Activated naive CD4-positive, alpha-beta T cell treated with anti-CD3 and anti-CD28 coated beads, Interleukin-2, amount 50 U/mL, for 24 hours (primary cell): ENCODE results near the gene ALDH6A1.
"Not testable (repeated sequence)": the region's sequence is repeated elsewhere in the genome, so short reads cannot be mapped to it uniquely, and the experiment has no call there.

Experiments used
- H3K27ac Mint-ChIP-seq: one replicate; pipeline ENCODE4 v1.8.0; 2021; ENCODE audit warnings: mild to moderate bottlenecking, mixed read lengths
- H3K27me3 Mint-ChIP-seq: one replicate; pipeline ENCODE4 v1.8.0; 2021; ENCODE audit warnings: mixed read lengths
- H3K36me3 Mint-ChIP-seq: one replicate; pipeline ENCODE4 v1.8.0; 2021; ENCODE audit warnings: mixed read lengths
- H3K4me1 Mint-ChIP-seq: one replicate; pipeline ENCODE4 v1.8.0; 2021; ENCODE audit warnings: mixed read lengths
- H3K4me3 Mint-ChIP-seq: one replicate; pipeline ENCODE4 v1.8.0; 2021; ENCODE audit warnings: mild to moderate bottlenecking, mixed read lengths
- H3K9me3 Mint-ChIP-seq: one replicate; pipeline ENCODE4 v1.8.0; 2021; ENCODE audit warnings: mixed read lengths

The ALDH6A1 gene

DNA sequence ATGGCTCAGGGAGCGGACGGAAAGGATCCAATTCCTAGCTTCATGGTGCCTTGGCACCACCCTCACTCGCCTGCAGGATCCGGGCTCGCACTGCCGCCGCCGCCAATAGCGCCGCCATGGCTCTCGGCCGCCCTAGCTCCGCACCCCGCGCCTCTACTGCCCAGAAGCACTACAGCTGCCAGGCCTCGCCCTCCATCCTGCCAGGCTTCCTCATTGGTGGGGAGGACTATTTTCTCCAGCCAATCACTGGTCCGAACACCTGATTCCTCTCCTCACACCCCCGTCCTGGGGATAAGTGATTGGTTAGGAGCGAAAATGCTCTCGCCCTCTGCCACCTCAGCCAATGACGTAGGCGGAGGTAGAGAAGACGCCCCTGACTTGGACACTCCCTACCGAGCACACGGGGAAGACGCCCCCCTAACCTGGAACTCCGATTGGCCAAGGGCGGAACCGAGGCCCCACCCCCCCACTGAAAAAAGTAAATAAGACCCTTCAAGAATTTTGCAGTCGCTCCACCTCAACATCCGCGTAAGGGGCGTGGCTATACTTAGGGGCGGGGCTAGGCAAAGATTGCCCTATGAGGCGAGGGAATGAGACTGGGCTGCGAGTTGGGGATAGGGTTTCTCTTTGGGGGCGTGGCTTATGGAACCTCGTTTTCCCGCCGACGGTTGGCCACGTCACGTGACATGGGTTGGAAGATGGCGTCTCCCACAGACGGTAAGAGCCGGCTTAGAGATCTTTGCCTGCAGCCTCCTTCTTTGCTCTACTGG is at the start of gene ALDH6A1, which contains the start of gene LIN52:
TSS of gene ALDH6A1 (minus strand) at position 177 of the 770 bp plus-strand sequence. CDS start at position 118, 59 bp downstream.
TSS of gene LIN52 (plus strand) at position 680 of the 770 bp plus-strand sequence. CDS start at position 699, 19 bp downstream.
- Mint-ChIP-seq H3K27ac (peak within 1 kb of the TSS; percentile 99), H3K9me3 (no peaks in the 10 kb centered on the region), H3K36me3 (peaks cover 1% of the 10 kb centered on the region), H3K4me1 (peaks cover 48% of the 10 kb centered on the region), H3K4me3 (peak within 1 kb of the TSS; percentile 100), H3K27me3 (no peaks in the 10 kb centered on the region)

DNA sequence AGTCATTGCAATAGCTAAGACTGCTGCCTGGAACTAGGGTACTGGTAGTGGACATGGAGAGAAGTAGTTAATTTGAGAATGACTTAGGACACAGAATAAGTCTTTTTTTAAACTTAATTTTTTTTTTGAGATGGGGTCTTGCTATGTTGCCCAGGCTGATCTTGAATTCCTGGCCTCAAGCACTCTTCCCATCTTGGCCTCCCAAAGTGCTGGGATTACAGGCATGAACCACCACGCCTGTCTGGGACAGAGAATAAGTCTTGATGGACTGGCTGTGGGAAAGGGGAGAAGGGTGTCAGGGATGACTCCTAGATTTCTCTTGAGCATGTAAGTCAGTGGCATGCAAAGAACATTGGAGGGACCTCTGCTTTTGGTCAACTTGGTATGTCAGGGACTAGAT is 43.4 kb upstream of the ALDH6A1 start:
- H3K27me3 Mint-ChIP-seq, result no peaks in the 10 kb centered on the region
- H3K4me1 Mint-ChIP-seq, result no peaks in the 10 kb centered on the region
- peaks cover 20% of the 10 kb centered on the region for H3K36me3 Mint-ChIP-seq
- no peaks in the 10 kb centered on the region for H3K9me3 Mint-ChIP-seq
- H3K4me3 Mint-ChIP-seq, result no peak overlapping the region
- H3K27ac Mint-ChIP-seq, result no peak overlapping the region

DNA sequence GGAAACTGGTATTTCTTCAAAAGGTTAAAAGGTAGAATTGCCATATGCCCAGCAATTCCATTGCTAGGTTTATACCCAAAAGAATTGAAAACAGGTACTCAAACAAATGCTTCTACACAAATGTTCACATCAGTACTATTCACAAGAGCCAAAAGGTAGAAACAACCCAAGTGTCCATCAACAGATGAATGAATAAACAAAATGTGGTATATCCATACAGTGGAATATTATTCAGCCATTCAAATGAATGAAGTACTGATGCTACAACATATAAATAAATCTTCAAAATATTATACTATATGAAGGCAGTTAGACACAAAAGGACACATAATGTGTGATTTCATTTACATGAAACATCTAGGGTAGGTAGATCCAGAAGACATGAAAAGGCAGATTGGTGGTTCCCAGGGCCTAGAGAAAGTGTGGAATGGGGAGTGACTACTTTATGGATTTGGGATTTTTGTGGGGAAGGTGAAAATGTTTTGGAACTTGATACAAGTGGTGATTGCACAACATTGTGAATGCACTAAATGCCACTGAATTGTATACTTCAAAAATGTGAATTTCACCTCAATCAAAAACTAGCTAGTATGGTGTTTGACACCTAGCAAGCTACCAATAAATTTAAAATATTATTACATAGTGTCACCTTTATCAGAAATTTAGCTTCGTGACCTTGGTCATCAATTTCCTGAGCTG is 42.2 kb upstream of the ALDH6A1 start:
- no peaks in the 10 kb centered on the region for H3K27me3 Mint-ChIP-seq
- H3K4me3 Mint-ChIP-seq, result no peak overlapping the region
- no peaks in the 10 kb centered on the region for H3K9me3 Mint-ChIP-seq
- peaks cover 20% of the 10 kb centered on the region for H3K36me3 Mint-ChIP-seq
- no peak overlapping the region for H3K27ac Mint-ChIP-seq
- H3K4me1 Mint-ChIP-seq, result no peaks in the 10 kb centered on the region

DNA sequence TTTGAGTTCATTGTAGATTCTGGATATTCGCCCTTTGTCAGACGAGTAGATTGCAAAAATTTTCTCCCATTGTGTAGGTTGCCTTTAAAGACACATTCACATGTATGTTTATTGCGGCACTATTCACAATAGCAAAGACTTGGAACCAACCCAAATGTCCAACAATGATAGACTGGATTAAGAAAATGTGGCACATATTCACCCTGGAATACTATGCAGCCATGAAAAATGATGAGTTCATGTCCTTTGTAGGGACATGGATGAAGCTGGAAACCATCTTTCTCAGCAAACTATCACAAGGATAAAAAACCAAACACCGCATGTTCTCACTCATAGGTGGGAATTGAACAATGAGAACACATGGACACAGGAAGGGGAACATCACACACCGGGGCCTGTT is 41.2 kb upstream of the ALDH6A1 start:
- not testable (repeated sequence) for H3K4me1 Mint-ChIP-seq, H3K9me3 Mint-ChIP-seq, H3K4me3 Mint-ChIP-seq, H3K27ac Mint-ChIP-seq, H3K27me3 Mint-ChIP-seq
- peaks cover 25% of the 10 kb centered on the region for H3K36me3 Mint-ChIP-seq

DNA sequence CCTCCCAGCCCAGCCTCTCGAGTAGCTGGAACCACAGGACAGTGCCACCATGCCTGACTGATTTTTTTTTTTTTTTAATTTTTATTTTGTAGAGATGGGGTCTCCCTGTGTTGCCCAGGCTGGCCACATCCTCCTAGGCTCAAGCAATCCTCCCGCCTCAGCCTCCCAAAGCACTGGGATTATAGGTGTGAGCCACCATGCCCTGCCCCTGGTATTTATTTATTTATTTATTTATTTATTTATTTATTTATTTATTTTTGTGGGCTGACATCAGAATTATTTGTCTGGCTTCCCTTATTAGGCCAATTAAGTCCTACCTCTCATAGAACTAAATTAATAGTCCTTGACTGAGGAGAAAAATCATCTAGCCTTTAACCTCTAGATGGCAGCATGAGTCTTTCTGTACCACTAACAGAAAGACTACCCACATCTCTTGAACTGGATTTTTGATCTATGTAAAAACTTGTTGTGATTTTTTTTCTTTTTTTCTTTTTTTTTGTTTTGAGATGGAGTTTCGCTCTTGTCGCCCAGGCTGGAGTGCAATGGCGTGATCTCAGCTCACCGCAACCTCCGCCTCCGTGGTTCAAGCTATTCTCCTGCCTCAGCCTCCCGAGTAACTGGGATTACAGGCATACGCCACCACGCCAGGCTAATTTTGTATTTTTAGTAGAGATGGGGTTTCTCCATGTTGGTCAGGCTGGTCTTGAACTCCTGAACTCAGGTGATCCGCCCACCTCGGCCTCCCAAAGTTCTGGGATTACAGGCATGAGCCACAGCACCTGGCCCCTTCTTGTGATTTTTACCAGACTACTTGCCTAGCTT is 27.4 kb upstream of the ALDH6A1 start:
- not testable (repeated sequence) for H3K27ac Mint-ChIP-seq, H3K27me3 Mint-ChIP-seq, H3K36me3 Mint-ChIP-seq, H3K4me3 Mint-ChIP-seq, H3K9me3 Mint-ChIP-seq, H3K4me1 Mint-ChIP-seq

DNA sequence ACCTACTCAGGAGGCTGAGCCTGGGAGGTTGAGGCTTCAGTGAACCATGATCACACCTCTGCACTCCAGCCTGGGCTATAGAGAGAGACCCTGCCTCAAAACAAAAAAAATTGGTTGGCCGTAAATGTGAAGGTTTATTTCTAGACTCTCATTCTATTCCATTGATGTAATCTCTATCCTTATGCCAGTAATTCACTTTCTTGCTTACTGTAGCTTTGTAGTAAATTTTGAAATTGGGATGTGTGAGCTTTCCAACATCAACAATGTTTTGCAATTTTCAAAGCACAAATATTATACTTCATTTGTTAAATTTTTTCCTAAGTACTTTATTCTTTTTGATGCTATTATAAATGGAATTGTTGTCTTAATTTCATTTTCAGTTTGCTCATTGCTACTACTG is 25.1 kb upstream of the ALDH6A1 start:
- Mint-ChIP-seq H3K27me3 (no peaks in the 10 kb centered on the region), H3K4me1 (no peaks in the 10 kb centered on the region), H3K27ac (no peak overlapping the region), H3K4me3 (no peak overlapping the region), H3K36me3 (peaks cover 8% of the 10 kb centered on the region), H3K9me3 (no peaks in the 10 kb centered on the region)

DNA sequence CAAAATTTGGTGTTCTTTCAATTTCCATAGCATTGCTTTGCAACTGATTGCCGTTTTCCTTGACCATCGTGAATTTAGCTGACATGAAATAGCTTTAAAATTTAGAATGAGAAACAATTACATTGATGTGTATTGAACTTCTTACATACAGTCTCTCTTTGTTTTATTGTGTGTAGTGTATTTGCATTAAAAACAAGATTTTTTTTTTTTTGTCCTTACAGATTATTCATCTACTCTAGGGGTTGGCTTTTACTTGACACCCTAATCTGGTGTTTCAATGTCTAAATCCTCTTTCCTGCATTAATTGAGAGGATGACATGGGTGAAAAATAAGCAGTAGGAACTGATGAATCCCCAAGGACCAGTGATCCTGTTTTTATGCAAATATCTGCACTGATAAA is 21.1 kb upstream of the ALDH6A1 start:
- no peaks in the 10 kb centered on the region for H3K4me1 Mint-ChIP-seq
- no peaks in the 10 kb centered on the region for H3K27me3 Mint-ChIP-seq
- H3K9me3 Mint-ChIP-seq, result no peaks in the 10 kb centered on the region
- H3K36me3 Mint-ChIP-seq, result peaks cover 10% of the 10 kb centered on the region
- H3K27ac Mint-ChIP-seq, result no peak overlapping the region
- H3K4me3 Mint-ChIP-seq, result no peak overlapping the region

DNA sequence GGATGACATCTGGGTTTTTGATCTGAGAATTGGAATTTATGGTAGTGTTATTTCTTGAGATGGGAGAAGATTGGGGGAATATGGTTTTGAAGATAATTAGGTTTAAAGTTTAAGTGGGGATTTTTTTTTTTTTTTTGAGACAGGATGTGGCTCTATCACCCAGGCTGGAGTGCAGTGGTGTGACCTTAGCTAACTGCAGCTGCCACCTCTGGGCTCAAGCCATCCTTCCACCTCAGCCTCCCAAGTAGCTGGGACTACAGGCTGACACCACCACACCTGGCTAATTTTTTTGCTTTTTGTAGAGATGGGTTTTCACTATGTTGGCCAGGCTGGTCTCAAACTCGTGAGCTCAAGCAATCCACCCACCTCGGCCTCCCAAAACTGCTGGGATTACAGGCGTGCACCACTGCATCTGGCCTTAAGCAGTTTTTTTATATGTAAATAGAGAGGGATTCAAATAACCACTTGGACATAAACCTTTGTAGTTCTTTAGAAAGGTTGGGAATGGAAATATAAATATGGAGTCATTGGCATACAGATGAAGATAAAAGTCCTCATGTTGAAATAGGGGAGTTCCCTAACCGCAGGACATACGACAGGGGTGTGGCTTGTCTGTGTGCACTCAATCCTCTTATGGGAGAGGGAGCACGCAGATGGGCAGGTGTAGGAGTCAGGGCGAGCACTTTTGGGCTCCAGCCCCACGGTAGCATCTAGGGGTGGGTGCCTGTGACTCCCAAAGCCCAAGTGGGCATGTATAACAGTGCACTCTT is 5.2 kb upstream of the ALDH6A1 start:
- H3K27ac Mint-ChIP-seq, result no peak overlapping the region
- no peak overlapping the region for H3K4me3 Mint-ChIP-seq
- no peaks in the 10 kb centered on the region for H3K9me3 Mint-ChIP-seq
- no peaks in the 10 kb centered on the region for H3K27me3 Mint-ChIP-seq
- H3K4me1 Mint-ChIP-seq, result peaks cover 28% of the 10 kb centered on the region
- peaks cover 3% of the 10 kb centered on the region for H3K36me3 Mint-ChIP-seq

DNA sequence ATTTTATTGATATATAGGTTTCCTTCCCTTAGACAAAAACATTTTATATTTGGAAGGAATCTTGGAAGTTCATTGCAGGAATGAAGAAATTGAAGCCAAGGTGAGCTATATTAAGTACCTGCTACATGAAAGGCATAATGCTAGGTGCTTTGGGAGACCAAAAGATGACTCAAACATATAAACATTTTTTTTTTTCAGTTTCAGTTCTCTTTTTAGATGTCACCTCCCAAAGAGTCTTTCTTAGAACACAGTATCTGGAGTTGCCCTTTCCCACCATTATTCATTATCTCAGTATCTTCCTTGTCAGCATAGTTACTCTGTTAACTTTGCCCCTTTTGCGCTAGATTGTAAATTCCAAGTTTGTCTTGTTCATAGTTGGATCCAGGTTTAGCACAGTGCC is 1.6 kb upstream of the ALDH6A1 start:
- H3K4me1 Mint-ChIP-seq, result peaks cover 48% of the 10 kb centered on the region
- no peaks in the 10 kb centered on the region for H3K9me3 Mint-ChIP-seq
- H3K27me3 Mint-ChIP-seq, result no peaks in the 10 kb centered on the region

DNA sequence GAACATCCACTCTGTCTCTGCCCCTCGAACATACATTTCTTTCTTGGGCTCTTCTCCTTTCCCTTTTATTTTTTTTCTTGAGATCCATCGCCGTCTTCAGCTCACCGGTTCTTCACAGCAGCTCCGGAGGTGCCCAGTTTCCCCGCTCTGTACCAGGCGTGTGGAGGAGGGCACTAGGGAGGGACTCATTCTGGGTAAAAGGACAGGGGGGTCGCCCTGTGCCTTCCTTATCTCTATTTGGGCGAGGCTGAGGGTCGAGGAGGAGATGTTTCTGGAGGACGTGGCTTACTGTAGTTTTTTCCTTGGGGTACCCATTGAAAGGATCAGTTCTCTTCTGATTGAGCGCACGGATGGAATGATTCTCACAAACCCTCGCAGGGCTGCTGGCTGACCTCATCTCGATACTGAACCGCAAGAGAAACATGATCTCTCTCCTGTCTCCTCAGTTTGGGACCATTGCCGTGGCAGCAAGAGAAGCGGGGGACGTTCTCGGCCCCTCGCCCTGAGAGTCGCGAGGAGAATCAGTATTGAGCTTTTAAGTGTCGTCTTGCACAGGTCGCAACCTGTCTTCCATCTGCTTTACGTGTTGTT is 889 bp upstream of the ALDH6A1 start:
- H3K27ac Mint-ChIP-seq, result peak overlapping the region; percentile 99
- H3K36me3 Mint-ChIP-seq, result peaks cover 1% of the 10 kb centered on the region
- peaks cover 48% of the 10 kb centered on the region for H3K4me1 Mint-ChIP-seq
- peak overlapping the region; percentile 100 for H3K4me3 Mint-ChIP-seq
- H3K9me3 Mint-ChIP-seq, result no peaks in the 10 kb centered on the region
- H3K27me3 Mint-ChIP-seq, result no peaks in the 10 kb centered on the region

More for the DNA sequence above, 1.6 kb upstream of the ALDH6A1 start:
- Mint-ChIP-seq H3K36me3 (peaks cover 1% of the 10 kb centered on the region), H3K4me3 (peak overlapping the region; percentile 100), H3K27ac (peak overlapping the region; percentile 99)

DNA sequence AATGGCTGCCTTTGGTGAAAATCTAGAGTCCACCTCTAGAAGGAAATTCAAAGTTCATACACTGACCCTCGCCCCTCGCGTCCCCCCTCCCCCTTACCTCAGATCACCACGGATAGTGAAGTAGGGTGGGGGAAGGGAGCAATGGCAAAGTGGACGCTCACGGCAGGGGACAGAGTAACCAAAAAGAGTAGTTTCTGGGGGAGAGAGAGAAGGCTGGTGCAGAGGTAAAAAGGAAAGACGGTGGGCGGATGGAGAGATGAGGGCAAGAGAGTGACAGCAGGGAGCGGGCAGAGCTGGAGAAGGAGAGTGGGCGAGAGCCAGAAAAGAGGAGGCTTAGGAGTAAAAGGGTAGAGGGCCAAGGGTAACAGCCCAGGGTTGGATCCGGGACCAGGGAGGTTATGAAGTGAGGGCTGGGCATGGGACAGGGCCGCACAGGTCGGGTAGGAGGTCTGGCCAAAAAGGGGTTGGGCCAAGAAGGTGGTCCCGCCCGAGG is 423 bp downstream of the ALDH6A1 start:
- Mint-ChIP-seq H3K27me3 (no peaks in the 10 kb centered on the region), H3K27ac (peak overlapping the region; percentile 88)

DNA sequence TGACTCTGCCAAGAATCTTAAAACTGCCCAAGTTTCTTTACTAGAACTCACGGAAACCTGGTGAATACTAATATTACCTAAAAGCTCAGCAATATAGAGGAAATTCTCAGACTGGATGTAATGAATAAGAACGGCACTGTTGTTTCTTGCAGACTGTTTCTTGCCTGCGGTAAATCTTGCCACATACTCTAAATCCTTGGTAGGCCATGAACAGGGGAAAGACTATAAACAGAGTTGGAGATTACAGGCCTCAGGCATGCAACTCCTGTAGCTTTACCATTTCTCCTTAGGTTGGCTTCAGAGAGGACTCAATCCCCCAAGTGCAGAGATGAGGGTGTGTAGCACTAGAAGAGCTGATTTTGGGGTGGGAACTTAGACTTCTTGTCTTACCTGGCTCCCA is 1.1 kb downstream of the ALDH6A1 start:
- Mint-ChIP-seq H3K4me3 (peak overlapping the region; percentile 100), H3K27ac (no peak overlapping the region), H3K27me3 (no peaks in the 10 kb centered on the region), H3K36me3 (no peaks in the 10 kb centered on the region), H3K9me3 (no peaks in the 10 kb centered on the region), H3K4me1 (peaks cover 40% of the 10 kb centered on the region)

More for the DNA sequence above, 423 bp downstream of the ALDH6A1 start:
- peak overlapping the region; percentile 100 for H3K4me3 Mint-ChIP-seq
- H3K36me3 Mint-ChIP-seq, result no peaks in the 10 kb centered on the region
- H3K4me1 Mint-ChIP-seq, result peaks cover 43% of the 10 kb centered on the region
- H3K9me3 Mint-ChIP-seq, result no peaks in the 10 kb centered on the region

DNA sequence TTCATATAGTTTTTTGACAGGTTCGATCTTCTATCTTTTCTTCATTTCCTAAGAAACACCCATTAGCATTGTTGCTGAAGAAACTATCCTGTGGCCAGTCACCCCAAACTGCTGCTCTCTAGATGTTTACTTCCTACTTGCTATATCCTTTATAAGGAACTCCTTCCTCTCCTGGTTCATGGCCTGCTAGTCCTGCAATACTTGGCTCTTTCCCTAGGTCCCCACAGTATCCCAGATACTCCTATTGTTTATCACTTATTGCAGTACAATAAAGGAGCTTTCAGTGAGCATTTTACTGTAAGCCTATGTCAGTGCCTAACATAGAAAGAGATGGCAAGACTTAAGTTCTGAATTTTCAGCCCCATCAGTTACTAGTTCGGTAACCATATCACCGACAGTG is 2.8 kb downstream of the ALDH6A1 start:
- Mint-ChIP-seq H3K4me1 (peaks cover 39% of the 10 kb centered on the region), H3K27me3 (no peaks in the 10 kb centered on the region), H3K36me3 (no peaks in the 10 kb centered on the region), H3K4me3 (no peak overlapping the region), H3K27ac (no peak overlapping the region), H3K9me3 (no peaks in the 10 kb centered on the region)

DNA sequence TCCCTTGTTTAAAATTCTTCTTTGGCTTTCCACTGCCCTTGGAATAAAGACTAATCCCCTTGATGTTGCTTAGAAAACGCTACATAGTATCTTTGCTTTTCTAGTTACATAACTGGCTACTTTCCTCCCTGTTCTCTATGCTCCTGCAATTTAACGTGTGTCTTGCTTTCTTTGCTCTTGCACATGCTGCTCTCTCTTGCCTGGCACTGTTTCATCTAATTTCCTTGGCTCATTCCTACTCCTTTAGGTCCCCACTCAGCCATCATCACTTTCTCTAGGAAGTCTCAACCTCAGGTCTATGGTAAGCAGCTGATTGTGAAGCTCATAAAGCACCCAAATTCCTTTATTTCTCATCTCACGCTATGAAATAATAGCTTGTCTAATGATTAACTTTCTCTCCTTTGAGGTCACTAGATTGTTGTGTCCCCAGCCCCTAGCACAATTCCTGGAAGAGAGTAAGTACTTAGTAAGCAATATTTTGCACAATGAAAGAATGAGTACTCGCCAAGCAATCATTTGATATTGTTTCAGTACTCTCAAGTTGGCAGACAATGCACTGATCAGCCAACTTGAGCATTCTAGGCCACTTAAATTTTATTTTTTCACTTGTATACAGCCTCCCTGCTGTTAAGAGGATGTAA is 3.3 kb downstream of the ALDH6A1 start:
- Mint-ChIP-seq H3K36me3 (no peaks in the 10 kb centered on the region), H3K9me3 (no peaks in the 10 kb centered on the region), H3K4me3 (no peak overlapping the region), H3K27ac (no peak overlapping the region), H3K27me3 (no peaks in the 10 kb centered on the region), H3K4me1 (peaks cover 34% of the 10 kb centered on the region)
